ENCODE measurements around the gene ZBTB18.

GRCh38 chr1:244011271-244011670 lies 39.8 kb upstream of the ZBTB18 start:
- no peak for TF ChIP-seq POLR2A (IDR thresholded peaks at IDR 0.05; ENCODE audit: low read depth, low read length)
- TF ChIP-seq POU2F2 (IDR thresholded peaks at IDR 0.05; ENCODE audit: low read depth, low read length) = no peak
- TF ChIP-seq SPI1 (IDR thresholded peaks at IDR 0.05; ENCODE audit: low read depth, low read length) = no peak
- no peak for TF ChIP-seq POLR2AphosphoS5 (IDR thresholded peaks at IDR 0.05; ENCODE audit: low read depth, low read length)
- no peak for TF ChIP-seq TAF1 (IDR thresholded peaks at IDR 0.05; ENCODE audit: low read depth, low read length)
- TF ChIP-seq PAX5 (IDR thresholded peaks at IDR 0.05; ENCODE audit: insufficient read depth, low read length, severe bottlenecking) = no peak

Measured in GM12891 (cell line).